NCI-H2196 (cell line): ENCODE results near the gene HM13.
"Not testable (repeated sequence)": the region's sequence is repeated elsewhere in the genome, so short reads cannot be mapped to it uniquely, and the experiment has no call there.

Source experiments
- DNase-seq: peaks from one replicate; lab custom pipeline; 2025; ENCODE audit not compliant: unreplicated experiment; lab: John Stamatoyannopoulos, UW

Gene HM13

GRCh38 chr20:31581391-31581790 is 67.1 kb downstream of the HM13 start:
- DNase-seq: no peak

- DNase-seq: peak; percentile 75
Observed at GRCh38 chr20:31587545-31588389, 73.5 kb downstream of the HM13 start.

- no peak for DNase-seq
Observed at GRCh38 chr20:31590717-31591225, 76.5 kb downstream of the HM13 start.

- peak; percentile 80 for DNase-seq
Observed at GRCh38 chr20:31593221-31594001, 79.2 kb downstream of the HM13 start.

- no peak for DNase-seq
Observed at GRCh38 chr20:31594002-31594557, 79.8 kb downstream of the HM13 start.

GRCh38 chr20:31594558-31595379 is 80.5 kb downstream of the HM13 start:
- DNase-seq: no peak

GRCh38 chr20:31595380-31595653 is 81.1 kb downstream of the HM13 start:
- DNase-seq: no peak

- peak; percentile 34 for DNase-seq
Observed at GRCh38 chr20:31595654-31596411, 81.6 kb downstream of the HM13 start.

GRCh38 chr20:31596412-31596715 is 82.1 kb downstream of the HM13 start:
- not testable (repeated sequence) for DNase-seq

- DNase-seq: no peak
Observed at GRCh38 chr20:31596831-31597480, 82.7 kb downstream of the HM13 start.

- DNase-seq: no peak
Observed at GRCh38 chr20:31597481-31597855, 83.2 kb downstream of the HM13 start.

- DNase-seq: no peak
Observed at GRCh38 chr20:31602431-31602778, 88.2 kb downstream of the HM13 start.

GRCh38 chr20:31602779-31603441 is 88.7 kb downstream of the HM13 start:
- DNase-seq: no peak

GRCh38 chr20:31603822-31604566 is 89.8 kb downstream of the HM13 start:
- peak; percentile 99 for DNase-seq

- peak; percentile 71 for DNase-seq
Observed at GRCh38 chr20:31604567-31605030, 90.4 kb downstream of the HM13 start.

- peak; percentile 97 for DNase-seq
Observed at GRCh38 chr20:31605031-31605901, 91.0 kb downstream of the HM13 start, which contains the start of gene ID1. TSS of gene ID1 (plus strand) at chr20:31605289. CDS start at chr20:31605388, 99 bp downstream.

- no peak for DNase-seq
Observed at GRCh38 chr20:31605902-31606803, 91.9 kb downstream of the HM13 start.
